AG09319 (cell line): ENCODE results near the gene DYNC1LI2.

Experiments
- DNase-seq: peaks from one replicate; pipeline ENCODE4 v3.0.0-alpha.2; 2010; ENCODE audit warnings: low read depth; ENCODE audit errors: extremely low read depth
- TF ChIP-seq, protein P1 (sequence below): IDR thresholded peaks from 2 replicates; pipeline ENCODE4 v1.5.1; 2011; ENCODE audit warnings: low read depth, mild to moderate bottlenecking, inconsistent platforms, low read length, moderate library complexity

DYNC1LI2 gene

DNA sequence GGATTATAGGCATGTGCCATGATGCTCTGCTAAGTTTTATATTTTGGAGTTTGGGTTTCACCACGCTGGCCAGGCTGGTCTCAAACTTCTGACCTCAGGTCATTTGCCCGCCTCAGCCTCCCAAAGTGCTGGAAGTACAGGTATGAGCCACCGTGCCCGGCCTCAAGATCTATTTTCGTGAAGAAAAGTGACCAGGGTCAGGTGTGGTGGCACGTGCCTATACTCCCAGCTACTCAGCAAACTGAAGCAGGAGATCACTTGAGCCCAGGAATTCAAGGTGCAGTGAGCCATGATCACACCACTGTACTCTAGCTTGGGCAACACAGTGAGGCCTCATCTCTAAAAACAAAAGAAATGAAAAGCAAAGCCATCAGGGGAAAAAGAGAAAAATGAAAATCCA lies 73.6 kb downstream of the DYNC1LI2 start:
- no peak for DNase-seq

DNA sequence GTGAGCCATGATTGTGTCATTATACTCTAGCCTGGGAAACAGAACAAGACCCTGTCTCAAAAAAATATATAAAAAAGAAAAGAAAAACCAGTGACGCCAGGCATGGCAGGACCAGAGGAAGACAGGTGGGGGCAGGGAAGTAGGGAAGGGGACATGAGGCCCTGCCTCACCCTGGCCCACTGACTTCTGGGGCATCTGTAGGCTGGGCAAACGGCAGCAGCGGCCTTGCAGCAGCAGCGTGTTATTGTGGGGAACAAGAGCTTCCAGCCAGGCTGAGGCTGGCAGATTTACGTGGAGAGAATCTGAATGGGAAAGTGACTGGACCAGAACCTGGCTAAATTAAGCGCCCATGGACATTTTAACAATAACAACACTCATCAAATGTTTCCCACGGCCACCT lies 74.2 kb downstream of the DYNC1LI2 start:
- no peak for DNase-seq
- TF ChIP-seq, protein P1, sequence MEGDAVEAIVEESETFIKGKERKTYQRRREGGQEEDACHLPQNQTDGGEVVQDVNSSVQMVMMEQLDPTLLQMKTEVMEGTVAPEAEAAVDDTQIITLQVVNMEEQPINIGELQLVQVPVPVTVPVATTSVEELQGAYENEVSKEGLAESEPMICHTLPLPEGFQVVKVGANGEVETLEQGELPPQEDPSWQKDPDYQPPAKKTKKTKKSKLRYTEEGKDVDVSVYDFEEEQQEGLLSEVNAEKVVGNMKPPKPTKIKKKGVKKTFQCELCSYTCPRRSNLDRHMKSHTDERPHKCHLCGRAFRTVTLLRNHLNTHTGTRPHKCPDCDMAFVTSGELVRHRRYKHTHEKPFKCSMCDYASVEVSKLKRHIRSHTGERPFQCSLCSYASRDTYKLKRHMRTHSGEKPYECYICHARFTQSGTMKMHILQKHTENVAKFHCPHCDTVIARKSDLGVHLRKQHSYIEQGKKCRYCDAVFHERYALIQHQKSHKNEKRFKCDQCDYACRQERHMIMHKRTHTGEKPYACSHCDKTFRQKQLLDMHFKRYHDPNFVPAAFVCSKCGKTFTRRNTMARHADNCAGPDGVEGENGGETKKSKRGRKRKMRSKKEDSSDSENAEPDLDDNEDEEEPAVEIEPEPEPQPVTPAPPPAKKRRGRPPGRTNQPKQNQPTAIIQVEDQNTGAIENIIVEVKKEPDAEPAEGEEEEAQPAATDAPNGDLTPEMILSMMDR = no peak

More for the DNA sequence above, 73.6 kb downstream of the DYNC1LI2 start:
- TF ChIP-seq, protein P1 = no peak

DNA sequence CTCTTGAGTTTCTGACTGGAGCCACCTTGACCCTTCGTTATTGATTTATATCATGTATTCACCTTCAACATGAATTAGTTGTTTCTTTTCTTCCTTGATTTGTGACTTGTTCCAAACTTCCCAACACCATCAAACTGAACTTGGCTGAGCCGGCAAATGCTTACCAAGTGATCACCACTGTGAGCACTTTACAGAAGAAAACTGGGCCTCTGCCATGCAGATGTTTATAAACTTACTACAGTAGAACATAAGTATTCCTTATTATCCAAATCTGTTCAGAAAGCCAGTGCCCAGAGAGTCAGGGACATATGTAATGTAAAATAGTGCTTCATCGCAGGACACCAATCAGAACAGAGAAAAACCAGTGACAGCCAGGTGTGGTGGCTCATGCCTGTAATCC lies 74.8 kb downstream of the DYNC1LI2 start:
- DNase-seq = no peak
- TF ChIP-seq, protein P1 = no peak

DNA sequence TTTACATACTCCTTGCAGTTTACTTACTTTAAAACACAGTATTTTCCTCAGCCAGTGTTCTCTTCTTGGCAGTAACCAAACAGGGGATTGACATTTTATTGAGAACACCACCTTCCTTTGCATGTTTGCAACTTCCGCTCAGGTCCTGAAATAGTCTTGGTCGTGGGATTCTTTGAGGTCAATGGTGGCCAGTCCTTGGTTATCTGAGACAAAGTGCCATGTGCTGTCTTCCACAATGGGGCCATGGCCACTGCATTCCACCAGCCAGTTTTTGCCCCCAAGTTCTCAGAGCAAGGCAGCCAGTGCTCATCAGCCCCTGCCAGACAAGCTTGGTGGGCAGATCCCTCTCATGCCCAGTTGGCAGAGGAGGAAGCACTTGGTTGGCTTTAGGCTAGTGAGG lies 77.7 kb downstream of the DYNC1LI2 start:
- DNase-seq = no peak
- TF ChIP-seq, protein P1 = no peak
